KG1 (cell line): ENCODE measurements around the gene KNCN.

ENCODE experiments used
- DNase-seq: peaks from one replicate; lab custom pipeline; 2025; lab: John Stamatoyannopoulos, UW

Gene KNCN

DNA sequence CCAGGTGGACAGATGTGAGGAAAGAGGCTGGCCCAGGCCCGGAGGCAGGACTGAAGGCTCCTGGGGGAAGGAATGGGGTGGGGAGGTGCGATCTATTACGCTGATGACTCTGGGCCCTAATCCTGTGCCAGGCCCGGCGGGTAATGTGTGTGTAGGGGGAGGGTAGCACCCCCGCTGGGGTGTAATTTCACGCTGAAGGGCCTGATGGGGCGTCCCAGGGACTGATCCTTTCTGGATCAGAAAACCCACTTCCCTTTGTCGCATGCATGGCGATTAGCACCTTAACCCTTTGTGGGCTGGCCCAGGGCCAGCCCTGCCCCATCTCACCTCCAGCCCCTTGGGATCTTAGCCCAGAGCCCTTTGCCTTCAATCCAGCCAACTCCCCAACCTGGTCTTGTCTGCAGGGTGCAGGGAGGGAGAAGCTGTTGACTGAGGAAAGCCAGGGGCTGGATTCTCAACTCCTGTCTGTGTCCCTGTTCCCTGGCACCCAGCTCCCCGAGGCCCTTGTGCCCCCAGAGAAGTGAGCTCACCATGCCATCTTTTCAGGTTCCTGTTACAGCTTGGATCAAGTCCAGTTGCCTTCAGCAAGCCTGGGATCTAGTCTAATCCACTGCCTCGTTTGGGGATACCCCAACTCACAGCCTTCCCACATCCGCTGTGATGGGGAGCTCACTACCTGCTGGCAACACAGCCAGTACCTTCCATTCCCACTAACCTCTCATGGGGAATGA lies 26.0 kb downstream of the KNCN start:
- DNase-seq: no peak

DNA sequence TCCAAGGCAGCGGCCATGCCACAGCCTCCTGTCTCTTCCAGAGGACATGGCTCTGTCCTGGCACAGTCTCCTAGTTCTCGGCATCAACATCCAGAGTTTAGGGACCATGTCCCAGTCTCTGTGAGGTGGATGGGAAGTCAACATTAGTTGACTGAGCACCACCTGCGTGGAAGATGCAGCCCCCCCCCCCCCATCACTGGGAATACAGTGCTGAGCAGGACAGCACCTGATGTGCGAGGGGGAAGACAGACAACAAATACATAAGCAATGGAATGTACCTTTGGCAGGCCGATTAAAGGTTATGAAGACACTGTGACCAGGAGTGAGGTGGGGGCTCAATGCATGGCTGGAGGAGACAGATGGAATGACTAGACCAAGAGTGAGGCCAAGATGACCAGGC lies 26.6 kb downstream of the KNCN start:
- DNase-seq: no peak

DNA sequence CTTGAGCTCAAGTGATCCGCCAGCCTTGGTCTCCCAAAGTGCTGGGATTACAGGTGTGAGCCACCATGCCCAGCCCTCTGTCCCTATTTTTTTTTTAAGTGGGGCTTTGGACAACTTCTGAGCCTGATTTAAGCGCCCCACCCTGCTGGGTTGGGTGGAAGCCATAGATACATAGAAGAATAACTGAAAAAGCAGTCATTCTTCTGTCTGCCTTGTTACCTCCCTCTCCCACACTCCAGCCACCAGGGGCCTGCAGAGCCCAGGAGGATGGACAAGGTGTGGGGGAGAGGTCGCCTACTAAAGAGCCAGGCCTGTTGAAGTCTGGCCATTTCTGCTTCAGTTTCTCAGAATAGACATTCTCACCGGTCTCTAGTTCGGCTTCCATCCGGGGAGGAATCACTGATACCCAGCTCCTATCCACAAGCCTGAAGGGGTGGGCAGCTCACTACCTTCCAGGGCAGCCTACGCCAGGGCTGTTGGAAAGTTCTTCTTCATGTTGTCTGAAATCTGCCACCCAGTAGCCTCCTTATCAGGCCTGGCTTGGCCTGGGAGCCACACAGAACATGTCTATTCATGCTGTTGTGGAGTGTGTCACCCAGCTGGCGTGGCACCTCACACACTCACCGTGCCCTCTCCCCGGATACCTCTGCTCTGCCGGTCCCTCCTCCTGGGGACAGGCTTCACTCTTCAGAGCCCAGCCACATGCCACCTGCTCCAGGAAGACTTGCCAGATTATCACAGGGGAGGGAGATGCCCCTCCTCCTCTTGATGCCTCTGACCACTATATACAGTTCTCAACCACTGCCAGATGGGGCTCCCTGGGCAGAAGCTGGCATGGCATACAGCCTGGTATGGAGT lies 27.7 kb downstream of the KNCN start:
- no peak for DNase-seq

DNA sequence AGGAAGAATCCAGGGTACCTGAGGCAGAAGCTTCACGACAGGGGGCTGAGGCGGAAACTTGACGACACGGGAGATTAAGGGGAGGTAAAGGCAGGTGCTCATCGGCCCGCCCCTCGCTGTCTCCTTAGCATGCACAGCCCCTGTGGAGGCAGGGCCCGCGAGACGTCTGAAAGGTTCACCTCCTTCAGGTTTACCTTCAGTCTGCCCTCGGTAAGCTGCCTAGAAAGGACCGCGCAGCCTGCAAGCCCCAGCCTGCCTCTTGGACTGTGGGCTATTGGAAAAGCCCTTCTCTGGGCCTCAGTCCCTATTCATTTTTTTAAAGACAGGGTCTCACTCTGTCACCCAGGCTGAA lies 28.5 kb downstream of the KNCN start:
- no peak for DNase-seq

DNA sequence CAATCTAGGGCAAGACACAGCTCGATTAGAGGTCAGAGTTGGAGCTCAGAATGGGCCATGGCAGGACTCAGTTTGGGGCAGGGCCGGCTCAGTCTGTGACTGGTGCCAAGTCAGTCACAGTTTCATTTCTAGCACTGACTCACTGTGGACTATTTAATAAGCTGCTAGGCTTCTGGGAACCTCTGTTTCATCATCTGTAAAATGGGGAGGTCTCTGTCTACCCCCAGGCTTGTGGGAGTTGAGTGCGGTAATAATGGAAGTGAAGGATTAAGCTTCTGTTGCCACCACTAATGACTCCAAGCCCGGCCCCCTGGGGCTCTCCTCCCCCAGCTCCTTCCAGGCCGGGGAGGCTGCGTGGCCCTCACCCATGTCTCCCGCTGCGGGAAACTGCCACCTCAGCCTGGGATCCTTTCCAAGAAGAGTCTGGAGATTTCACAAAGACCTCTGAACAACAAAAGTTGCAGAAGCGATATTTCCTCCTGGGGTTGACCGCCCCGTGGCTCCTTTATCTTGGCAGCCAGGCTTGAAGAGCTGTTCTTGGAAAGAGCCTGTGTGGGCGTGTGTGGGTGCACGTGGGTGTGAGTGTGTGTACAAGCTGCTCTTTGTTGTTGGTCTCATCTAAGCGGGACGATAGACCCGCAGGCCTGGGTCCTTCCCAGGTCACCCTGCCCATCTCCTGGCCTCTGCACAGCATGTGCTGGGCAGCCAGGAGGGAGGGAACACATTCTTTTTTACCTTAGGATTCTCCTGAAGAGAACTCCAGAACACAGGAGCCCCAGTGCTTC lies 29.1 kb downstream of the KNCN start:
- DNase-seq: no peak

DNA sequence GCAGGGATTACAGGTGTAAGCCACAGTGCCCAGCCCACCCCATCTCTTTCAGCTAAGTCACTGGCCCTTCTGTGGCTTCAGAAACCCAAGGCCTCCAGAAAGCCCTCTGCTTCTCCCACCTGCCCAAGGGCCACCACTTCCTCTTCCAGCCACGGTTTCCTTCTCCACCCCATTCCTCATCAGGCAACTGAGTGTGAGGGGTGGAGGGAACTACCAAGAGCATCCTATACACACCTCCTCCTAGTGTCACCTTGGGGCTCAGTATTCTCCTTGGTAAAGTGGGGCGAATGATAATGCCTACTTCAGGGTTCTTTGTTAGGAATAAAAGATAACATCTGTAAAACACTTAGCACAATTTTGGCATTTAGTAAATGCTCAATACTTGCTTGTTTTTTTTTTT lies 30.0 kb downstream of the KNCN start:
- no peak for DNase-seq

DNA sequence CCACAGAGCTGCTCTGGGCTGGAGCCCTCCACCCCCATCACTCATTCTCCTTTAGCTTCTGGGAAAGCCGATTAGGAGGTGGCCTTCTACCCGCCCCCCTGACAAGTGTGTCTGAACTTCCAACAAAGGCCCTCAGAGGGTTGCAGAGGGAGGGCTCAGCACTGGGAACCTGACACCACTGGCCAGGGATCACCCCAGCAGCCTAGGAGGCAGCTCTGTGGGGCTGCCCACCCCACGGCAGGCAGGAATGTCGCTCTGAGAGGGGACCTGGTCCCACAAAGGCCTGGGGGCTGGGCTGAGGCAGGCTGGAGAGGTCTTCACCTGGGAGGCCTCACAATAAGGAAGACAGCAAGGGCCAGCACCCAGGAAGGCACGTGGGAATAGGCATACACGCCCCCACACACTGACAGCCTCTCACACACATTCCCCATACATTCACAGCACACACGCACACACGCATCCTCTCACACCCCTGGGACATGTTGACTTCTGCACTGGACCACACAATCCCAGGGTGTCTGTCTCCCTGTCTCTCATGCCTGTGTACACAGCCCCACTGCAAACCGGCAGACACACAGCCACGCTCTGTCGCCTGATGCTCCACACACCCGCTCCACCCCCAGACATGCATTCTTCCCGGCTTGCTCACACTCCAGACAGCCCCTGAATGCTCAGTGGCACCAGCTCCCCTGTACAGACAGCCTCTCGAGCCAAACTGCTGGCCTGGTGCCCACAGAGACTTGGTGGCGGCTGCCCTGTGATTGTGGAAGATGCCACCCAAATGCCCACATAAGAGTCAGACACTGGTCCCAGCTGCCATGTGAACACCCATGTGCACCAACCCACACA lies 31.2 kb downstream of the KNCN start:
- no peak for DNase-seq

DNA sequence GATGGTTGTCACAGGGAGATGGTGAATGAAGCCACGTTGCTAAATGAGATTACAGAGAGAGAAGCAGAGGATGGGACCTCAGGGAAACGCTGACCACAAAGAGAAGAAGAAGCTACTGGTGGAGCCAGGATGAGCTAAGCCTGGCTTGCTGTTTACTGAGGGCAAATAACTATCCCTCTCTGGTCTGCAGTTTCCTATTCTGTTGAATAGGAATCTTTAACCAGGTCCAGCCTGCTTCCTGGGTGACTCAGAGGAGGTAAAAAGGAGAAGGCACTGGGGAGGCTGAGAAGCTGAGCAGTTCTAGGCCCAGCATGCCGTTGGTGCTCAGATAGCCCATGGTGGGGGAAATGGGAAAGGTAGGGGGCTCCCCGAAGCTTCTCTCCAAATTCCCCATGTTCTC lies 32.2 kb downstream of the KNCN start:
- DNase-seq: no peak

DNA sequence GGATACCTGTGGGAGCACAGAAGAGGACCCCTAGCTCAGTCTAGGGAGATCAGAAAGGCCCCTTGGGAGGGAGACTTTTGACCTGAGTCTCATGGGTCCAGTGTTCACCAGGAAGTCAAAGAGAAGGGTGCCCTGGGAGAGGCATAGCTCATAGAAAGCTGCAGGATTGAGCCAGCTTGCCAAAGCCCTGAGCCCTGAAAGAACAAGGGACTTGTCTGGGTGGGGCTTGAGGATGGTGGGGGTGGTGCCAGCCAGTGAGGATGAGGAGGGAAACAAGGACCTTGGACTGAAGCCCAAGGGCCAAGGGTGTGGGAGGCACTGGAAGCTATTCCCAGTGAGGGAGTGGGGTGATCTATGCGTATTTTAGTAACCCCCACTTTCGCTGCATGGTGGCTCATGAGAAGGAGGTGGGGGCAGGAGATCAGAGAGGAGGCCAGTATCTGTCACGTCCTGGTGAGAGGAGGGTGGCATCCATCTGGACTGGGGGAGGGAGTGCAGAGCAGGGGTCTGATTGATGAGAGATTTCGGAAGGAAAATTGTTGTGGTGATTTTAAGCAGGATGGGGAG lies 33.4 kb downstream of the KNCN start:
- no peak for DNase-seq

DNA sequence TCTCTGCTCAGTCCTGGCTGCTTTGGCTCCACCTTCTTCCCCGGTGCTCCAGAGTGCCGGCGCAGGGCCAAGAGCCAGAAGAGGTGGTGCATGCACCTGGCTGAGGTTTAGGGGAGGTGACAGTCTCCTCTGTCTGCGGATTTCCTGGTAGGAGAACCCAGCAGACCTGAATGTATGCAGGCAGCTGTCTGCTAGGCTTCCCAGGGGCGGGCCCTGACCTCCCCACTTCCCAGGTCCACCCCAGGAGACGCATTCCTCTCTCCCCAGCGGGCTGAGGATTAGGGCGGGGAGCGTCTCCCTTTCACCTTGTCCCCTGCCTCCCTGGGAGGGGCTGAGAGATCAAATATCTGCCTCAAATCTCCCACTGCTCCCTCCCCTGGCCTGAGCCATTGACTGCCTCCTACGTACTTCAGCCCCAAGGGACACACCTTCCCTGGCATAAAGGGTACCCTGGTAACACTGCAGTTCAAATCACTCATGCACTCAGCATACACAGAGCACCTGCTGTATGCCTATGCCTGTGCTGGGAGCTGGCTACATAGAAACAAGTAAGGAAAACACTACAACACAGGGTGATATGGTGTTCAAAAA lies 34.3 kb downstream of the KNCN start:
- DNase-seq: no peak

DNA sequence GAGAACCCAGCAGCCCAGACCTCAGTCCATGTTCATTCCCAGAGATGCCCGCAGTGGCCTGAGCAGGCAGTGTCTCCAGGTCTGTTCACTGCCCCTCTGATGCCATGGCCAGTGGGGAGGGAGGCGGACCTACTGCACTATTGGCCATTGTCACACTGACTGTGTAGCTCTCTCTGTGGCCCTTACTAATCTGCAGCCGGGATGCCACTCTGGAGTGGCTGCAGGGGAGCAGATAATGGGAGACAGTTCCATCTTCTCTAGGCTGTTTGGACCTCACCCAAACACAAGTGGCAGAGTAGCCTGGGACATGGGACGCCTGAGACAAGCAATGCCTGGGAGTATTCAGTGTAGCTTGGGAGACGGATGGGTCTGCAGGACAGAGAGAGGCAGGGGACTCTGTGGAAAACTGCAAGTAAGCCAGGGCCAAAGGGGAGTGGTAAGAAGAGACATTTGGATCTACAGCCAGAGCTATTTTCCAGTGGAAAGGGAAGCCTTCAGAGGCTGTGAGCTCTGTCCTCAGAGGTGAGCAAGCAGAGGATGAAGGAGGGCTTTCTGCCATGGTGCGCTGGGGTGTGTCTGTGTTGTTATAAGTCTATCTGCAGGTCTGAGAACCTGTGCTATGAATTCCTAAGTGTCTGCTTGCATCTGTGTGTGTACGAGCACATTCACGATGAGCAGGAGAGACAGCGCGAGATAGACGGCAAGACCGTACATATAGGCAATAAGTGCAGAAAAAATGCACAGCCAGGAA lies 35.1 kb downstream of the KNCN start:
- DNase-seq: no peak

DNA sequence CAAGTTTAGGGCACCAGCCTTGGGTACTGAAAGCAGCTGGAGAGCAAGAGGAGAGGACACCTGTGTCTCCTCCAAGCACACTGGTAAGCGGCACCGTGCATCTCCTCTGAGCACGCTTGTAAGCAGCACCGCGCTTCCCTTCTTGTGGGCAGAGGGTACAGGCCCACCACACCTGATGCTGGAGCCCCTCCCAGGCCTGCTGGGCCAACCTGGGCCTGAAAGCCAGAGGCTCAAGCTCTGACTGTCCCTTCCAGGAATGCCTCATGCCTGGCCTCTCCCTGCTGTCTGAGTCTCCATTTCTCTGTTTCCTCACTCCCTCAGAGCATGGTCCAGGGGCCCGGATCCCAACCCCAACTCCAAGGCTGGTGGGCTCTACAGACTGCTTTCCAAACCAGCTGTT lies 35.9 kb downstream of the KNCN start:
- DNase-seq: no peak

DNA sequence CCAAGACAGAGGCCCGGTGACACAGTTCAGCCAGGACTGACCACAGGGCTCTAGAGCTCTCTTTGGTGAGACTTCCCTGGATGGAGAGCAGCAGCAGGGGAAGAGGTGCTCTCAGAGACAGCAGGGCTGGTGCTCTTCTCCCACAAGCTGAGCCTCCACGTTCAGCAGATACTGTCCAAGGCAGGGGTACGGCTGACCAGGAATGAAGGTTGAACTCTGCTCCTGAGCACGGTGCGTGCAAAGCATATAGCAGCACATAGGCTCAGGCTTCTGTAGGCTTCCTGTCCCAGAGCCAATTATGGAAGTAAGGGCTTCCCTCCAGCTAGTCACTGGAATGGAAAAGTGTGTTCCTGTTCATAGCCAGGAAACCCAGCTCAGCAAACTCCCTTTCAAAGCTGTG lies 37.9 kb downstream of the KNCN start:
- no peak for DNase-seq

DNA sequence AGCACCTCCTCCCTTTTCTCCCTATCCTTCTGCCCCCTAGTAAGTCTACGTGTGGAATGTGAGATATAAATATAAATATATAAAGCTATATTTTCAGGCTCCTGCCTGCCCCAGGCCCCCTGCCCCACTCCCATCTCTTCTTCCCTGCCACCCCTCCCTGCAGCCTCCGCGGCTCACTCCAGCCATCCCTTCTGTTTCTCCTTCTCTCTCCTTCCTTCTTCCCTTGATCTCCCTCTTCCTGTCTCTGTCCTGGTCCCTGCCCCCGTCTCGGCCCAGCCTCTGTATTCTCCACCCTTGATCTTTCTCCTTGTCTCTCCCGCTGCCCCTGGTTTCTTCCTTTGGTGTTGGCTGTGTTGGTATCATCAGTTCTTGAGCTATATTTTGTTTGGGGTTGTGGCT lies 38.7 kb downstream of the KNCN start:
- no peak for DNase-seq

DNA sequence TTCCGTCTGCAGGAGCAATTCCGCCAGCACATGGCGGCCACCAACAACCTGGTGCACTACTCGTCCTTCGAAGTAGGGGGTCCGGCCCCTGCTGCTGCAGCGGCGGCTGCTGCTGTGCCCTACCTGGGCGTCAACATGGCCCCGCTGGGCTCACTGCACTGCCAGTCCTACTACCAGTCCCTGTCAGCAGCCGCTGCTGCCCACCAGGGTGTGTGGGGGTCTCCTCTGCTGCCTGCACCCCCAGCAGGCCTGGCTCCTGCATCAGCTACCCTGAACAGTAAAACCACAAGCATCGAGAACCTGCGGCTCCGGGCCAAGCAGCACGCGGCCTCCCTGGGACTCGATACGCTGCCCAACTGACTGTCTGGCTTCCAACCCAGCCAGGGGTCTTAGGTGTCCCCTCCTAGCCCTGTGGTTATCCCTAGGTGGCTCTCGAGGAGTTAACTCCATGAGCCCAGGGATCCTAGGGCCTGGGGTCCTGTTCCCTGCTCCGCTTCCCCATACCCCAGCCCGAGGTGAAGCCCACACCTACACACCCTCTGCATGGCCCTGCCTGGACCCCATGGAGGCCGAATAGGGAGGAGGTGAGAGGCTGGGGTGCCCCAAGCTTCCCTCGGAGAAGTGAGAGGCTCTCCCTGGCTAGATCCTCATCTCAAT lies 39.2 kb downstream of the KNCN start:
- DNase-seq: no peak

DNA sequence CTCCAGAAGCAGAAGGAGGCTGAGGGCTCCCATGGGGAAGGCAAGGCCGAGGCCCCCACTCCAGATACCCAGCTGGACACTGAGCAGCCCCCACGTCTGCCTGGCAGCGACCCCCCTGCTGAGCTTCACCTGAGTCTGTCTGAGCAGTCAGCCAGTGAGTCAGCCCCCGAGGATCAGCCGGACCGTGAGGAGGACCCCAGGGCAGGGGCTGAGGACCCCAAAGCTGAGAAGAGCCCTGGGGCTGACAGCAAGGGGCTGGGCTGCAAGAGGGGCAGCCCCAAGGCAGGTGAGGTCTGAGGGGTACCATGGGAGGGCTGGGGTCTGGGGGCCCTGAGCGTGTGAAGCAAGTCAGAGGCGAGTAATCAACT lies 40.5 kb downstream of the KNCN start:
- DNase-seq: no peak

DNA sequence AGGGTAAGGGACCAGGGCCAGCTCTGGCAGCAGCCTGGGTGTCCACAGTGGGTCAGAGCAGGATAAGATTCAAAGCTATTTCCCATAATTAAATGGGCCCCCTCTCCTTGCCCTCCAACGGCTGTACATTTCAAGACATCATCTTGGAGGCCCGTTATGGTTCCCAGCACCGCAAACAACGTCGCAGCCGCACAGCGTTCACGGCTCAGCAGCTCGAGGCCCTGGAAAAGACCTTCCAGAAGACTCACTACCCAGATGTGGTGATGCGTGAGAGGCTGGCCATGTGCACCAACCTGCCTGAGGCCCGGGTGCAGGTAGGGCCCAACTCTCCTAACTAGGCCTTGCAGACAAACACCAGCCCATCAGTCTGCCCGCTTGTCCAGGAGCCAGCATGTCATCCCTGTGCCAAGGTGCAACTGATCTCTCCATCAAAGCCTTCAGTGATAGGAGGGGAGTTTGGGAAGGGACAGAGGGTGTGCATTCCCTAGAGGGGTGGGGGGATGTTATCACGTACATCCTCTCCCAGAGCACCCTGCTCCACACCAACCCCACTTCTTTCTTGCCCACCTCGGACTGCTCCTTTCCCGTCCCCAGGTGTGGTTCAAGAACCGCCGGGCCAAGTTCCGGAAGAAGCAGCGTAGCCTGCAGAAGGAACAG lies 41.0 kb downstream of the KNCN start:
- no peak for DNase-seq

DNA sequence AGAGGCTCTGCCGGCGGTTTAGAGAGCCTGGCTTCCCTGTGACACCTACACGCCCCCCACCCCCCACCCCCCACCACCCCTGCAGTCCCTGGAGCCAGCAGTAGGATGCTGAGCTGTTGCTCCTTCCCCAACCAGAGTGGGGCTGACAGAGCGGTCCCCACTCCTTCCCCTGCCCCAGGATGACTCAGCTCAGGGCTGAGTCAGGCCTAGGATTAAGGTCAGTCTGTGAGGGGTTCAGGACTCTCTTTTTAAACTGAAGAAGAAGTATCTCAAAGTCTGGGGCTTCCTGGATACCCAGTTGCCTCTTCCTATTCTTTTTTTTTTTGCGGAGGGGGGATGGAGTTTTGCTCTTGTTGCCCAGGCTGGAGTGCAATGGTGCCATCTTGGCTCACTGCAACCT lies 42.7 kb downstream of the KNCN start:
- DNase-seq: no peak

DNA sequence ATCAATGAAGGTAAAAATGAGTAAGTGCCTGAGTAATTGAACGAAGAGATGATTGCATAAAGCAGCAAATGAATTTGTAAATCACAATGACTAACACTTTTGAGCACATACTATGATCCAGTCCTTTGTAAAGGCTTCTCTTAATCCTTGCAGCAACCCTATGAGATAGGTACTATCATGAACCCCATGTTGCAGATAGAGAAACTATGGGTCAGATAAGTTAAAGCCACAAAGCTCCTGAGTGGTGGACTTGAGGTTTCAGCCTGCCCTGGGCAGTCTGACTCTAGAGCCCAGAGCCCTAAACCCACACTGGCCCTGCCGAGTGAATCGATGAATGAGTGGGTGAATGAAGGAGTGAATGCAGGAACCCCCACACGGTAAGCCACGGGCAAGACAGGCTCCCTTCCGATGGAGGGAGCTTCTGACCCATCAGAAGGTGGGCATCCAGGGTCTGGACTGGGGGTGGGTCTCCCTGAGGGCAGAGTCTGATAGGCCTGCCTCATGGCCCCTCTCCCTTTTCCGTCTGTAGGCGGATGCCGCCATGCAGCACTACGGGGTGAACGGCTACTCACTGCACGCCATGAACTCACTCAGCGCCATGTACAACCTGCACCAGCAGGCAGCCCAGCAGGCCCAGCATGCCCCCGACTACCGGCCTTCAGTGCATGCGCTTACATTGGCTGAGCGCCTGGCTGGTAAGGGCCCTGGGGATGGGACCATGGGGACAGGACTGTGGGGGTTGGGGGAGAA lies 44.8 kb downstream of the KNCN start:
- DNase-seq: no peak
